ENCODE data around the gene AMBP.

GRCh38 chr9:114092336-114092735, 14.2 kb upstream of the AMBP start:
- TF ChIP-seq KLF1 (tag by site-specific recombination; IDR thresholded peaks at IDR 0.05), result no peak
- no peak for TF ChIP-seq CTCF (tag by site-specific recombination; IDR thresholded peaks at IDR 0.05)
- no peak for TF ChIP-seq ZNF398 (tag by site-specific recombination; IDR thresholded peaks at IDR 0.05)
- no peak for TF ChIP-seq KLF7 (tag by site-specific recombination; IDR thresholded peaks at IDR 0.05; ENCODE audit: borderline replicate concordance)
- no peak for TF ChIP-seq GFI1B (tag by site-specific recombination; IDR thresholded peaks at IDR 0.05)
- TF ChIP-seq ZNF311 (tag by site-specific recombination; IDR thresholded peaks at IDR 0.05; ENCODE audit: borderline replicate concordance), result no peak
- no peak for TF ChIP-seq ZNF501 (tag by site-specific recombination; IDR thresholded peaks at IDR 0.05)
- TF ChIP-seq ZNF16 (tag by site-specific recombination; IDR thresholded peaks at IDR 0.05; ENCODE audit: low read depth), result no peak
